ENCODE measurements around the gene TSPAN32.

TSPAN32 gene

DNA sequence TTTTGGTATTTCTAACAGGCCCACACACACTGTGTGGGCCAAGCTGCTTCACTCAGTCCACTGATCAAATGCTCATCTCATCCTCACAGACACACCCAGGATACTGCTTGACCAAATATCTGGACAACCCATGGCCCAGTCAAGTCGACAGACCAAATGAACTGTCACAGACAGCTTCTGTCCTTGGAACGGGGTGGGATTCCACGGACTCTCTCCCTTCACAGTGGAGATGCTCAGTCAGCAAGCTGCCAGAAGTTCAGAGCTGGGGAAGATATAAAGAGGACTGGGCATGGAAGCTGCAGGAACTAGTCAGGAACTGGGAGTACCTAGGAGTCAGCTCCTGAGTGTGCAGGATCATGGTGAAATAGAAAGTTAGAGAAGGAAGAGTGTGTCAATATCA, 40.7 kb downstream of the TSPAN32 start:
- TF ChIP-seq L3MBTL2 (conservative IDR thresholded peaks at IDR 0.05) (no peak), ELF4 (IDR thresholded peaks at IDR 0.05) (no peak), HDGF (IDR thresholded peaks at IDR 0.05; ENCODE audit: borderline replicate concordance) (no peak), LEF1 (IDR thresholded peaks at IDR 0.05; ENCODE audit: borderline replicate concordance) (no peak)
- POLR2A ChIA-PET, result no interaction called here
- no peak for DNase-seq (ENCODE audit: extremely low spot score)
- CTCF ChIA-PET, result no interaction called here

DNA sequence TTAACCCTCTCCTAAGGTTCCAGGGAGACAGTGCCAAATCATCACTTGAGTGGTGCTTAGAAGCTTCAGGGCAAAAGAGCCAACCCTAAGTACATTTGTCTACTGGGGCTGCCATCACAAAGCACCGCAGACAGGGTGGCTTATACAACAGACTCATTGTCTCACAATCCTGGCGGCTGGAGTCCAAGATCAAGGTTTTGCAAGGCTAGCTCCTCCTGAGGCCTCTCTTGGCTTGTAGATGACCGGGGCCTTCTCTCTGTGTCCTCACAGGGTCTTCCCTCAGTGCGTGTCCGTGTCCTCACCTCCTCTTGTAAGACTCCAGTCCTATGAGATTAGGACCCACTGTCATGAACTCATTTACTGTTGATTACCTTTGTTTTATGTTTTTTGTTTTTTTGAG, 41.2 kb downstream of the TSPAN32 start:
- POLR2A ChIA-PET, result no interaction called here
- CTCF ChIA-PET, result no interaction called here
- TF ChIP-seq ARNT (IDR thresholded peaks at IDR 0.05) (no peak), HDGF (IDR thresholded peaks at IDR 0.05; ENCODE audit: borderline replicate concordance) (no peak), NFRKB (IDR thresholded peaks at IDR 0.05) (no peak), BHLHE40 (IDR thresholded peaks at IDR 0.05; ENCODE audit: borderline replicate concordance) (no peak), FOXK2 (IDR thresholded peaks at IDR 0.05) (no peak), LEF1 (IDR thresholded peaks at IDR 0.05; ENCODE audit: borderline replicate concordance) (no peak), FOXM1 (IDR thresholded peaks at IDR 0.05; ENCODE audit: borderline replicate concordance) (no peak), ZNF384 (IDR thresholded peaks at IDR 0.05) (no peak), CTBP1 (IDR thresholded peaks at IDR 0.05; ENCODE audit: borderline replicate concordance) (no peak), FOXA1 (IDR thresholded peaks at IDR 0.05) (no peak), TARDBP (IDR thresholded peaks at IDR 0.05) (no peak)
- TF ChIP-seq, protein P1, sequence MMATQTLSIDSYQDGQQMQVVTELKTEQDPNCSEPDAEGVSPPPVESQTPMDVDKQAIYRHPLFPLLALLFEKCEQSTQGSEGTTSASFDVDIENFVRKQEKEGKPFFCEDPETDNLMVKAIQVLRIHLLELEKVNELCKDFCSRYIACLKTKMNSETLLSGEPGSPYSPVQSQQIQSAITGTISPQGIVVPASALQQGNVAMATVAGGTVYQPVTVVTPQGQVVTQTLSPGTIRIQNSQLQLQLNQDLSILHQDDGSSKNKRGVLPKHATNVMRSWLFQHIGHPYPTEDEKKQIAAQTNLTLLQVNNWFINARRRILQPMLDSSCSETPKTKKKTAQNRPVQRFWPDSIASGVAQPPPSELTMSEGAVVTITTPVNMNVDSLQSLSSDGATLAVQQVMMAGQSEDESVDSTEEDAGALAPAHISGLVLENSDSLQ (IDR thresholded peaks at IDR 0.05), result no peak
- DNase-seq (ENCODE audit: extremely low spot score), result no peak

DNA sequence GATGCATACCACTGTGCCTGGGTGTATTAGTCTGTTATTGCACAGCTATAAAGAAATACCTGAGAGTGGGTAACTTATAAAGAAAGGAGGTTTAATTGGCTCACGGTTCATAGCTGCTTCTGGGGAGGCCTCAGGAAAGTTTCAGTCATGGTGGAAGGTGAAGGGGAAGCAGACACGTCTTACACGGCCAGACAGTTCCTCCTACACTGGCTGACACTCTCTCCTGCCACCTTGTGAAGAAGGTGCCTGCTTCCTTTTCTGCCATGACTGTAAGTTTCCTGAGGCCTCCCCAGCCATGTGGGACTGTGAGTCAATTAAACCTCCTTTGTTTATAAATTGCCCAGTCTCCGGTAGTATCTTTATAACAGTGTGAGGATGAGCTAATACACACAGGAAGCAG, 41.7 kb downstream of the TSPAN32 start:
- POLR2A ChIA-PET, result no interaction called here
- CTCF ChIA-PET, result no interaction called here
- no peak for DNase-seq (ENCODE audit: extremely low spot score)
- TF ChIP-seq, protein P1 (IDR thresholded peaks at IDR 0.05), result no peak
- TF ChIP-seq L3MBTL2 (conservative IDR thresholded peaks at IDR 0.05) (no peak), BHLHE40 (IDR thresholded peaks at IDR 0.05; ENCODE audit: borderline replicate concordance) (no peak), SP1 (IDR thresholded peaks at IDR 0.05) (no peak)

DNA sequence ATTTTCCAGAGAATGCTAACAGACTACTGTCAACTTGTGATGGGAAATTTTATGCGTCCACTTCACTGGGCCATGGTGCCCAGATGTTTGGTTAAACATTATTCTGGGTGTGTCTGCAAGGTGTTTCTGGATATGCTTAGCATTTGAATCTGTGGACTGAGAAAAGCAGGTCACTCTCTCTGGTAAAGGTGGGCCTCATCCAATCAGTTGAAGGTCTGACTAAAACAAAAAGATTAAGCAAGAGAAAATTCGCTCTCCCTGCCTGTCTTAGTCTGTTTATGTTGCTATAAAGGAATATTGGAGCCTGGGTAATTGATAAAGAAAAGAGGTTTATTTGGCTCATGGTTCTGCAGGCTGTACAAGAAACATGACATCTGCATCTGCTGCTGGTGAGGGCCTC, 43.2 kb downstream of the TSPAN32 start:
- POLR2A ChIA-PET, result no interaction called here

DNA sequence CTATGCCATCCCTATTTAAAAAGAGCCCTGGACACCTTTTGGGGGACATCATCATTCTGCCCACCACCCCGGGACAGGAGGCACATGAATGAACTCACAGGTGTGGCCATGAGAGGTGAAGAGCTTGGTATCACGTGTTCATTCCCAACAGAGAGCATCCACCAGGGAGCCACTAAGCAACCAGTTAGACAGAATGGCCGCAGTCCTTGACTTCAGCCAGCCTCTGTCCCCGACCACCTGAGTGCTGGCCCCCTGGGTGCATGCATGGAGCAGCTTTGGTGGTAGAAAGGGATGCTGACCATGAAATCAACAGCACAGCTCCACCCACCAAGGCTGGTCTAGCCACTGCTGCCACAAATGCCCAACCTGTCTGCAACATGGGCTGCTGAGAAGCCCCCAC, 44.2 kb downstream of the TSPAN32 start:
- CTCF ChIA-PET, result no interaction called here
- POLR2A ChIA-PET, result no interaction called here
- TF ChIP-seq FOXK2 (IDR thresholded peaks at IDR 0.05) (no peak), CTBP1 (IDR thresholded peaks at IDR 0.05; ENCODE audit: borderline replicate concordance) (no peak), L3MBTL2 (conservative IDR thresholded peaks at IDR 0.05) (no peak), HDGF (IDR thresholded peaks at IDR 0.05; ENCODE audit: borderline replicate concordance) (no peak), LEF1 (IDR thresholded peaks at IDR 0.05; ENCODE audit: borderline replicate concordance) (no peak), ELF4 (IDR thresholded peaks at IDR 0.05) (no peak), BHLHE40 (IDR thresholded peaks at IDR 0.05; ENCODE audit: borderline replicate concordance) (no peak), FOXM1 (IDR thresholded peaks at IDR 0.05; ENCODE audit: borderline replicate concordance) (no peak), FOXA1 (IDR thresholded peaks at IDR 0.05) (no peak), ZNF384 (IDR thresholded peaks at IDR 0.05) (no peak), TARDBP (IDR thresholded peaks at IDR 0.05) (no peak), ARNT (IDR thresholded peaks at IDR 0.05) (no peak), NFRKB (IDR thresholded peaks at IDR 0.05) (no peak), SP1 (IDR thresholded peaks at IDR 0.05) (no peak), SUZ12 (IDR thresholded peaks at IDR 0.05) (no peak)
- TF ChIP-seq, protein P1 (IDR thresholded peaks at IDR 0.05), result no peak
- DNase-seq (ENCODE audit: extremely low spot score), result no peak

More for the DNA sequence above, 43.2 kb downstream of the TSPAN32 start:
- no peak for DNase-seq (ENCODE audit: extremely low spot score)
- TF ChIP-seq L3MBTL2 (conservative IDR thresholded peaks at IDR 0.05) (no peak), SUZ12 (IDR thresholded peaks at IDR 0.05) (no peak), FOXM1 (IDR thresholded peaks at IDR 0.05; ENCODE audit: borderline replicate concordance) (no peak), SP1 (IDR thresholded peaks at IDR 0.05) (no peak), NFRKB (IDR thresholded peaks at IDR 0.05) (no peak), ZNF384 (IDR thresholded peaks at IDR 0.05) (no peak), BHLHE40 (IDR thresholded peaks at IDR 0.05; ENCODE audit: borderline replicate concordance) (no peak), LEF1 (IDR thresholded peaks at IDR 0.05; ENCODE audit: borderline replicate concordance) (no peak), TARDBP (IDR thresholded peaks at IDR 0.05) (no peak)
- CTCF ChIA-PET, result no interaction called here

DNA sequence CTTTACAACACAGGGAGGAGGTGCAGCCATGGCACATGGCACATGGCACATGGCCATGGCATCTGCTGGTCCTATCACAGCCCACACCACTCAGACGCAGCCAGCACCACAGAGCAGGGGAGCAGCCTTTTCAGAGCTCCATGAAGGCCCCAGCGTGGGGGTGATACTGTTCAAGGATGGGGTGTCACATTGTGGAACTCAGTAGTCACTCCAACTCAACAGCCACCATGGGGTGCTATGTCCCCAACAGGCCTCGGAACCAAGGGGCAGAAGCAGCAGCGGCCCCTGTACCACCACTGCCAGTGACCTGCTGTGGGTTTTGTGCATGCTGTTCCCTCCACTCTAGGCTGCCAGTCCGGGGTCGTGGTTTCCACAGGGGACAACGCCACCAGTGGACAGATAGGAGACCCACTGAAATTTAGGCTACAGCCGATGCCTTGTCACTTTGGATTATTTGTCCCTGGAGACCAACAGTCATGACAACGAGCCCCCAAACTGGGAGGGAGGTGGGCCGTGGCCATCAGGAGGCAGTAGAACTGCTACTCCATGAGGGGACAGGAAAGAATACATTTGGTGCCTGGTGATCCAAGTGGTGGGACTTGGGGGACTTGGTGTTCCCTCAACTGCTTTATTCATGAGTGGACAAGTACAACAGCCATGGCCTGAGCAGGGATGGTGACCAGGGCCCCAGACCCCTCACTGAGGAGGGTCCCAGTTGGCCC, 44.9 kb downstream of the TSPAN32 start:
- ChIA-PET CTCF (no interaction called here), POLR2A (no interaction called here)
- TF ChIP-seq TARDBP (IDR thresholded peaks at IDR 0.05), result no peak
- TF ChIP-seq, protein P1 (IDR thresholded peaks at IDR 0.05), result no peak
- TF ChIP-seq ZNF384 (IDR thresholded peaks at IDR 0.05), result no peak
- no peak for TF ChIP-seq L3MBTL2 (conservative IDR thresholded peaks at IDR 0.05)
- no peak for TF ChIP-seq FOXK2 (IDR thresholded peaks at IDR 0.05)
- no peak for TF ChIP-seq HDGF (IDR thresholded peaks at IDR 0.05; ENCODE audit: borderline replicate concordance)
- no peak for TF ChIP-seq ELF4 (IDR thresholded peaks at IDR 0.05)
- DNase-seq (ENCODE audit: extremely low spot score), result no peak
